NCI-H2196 treated with DMSO at 0.1 percent for 48 hours (cell line): ENCODE data around the gene AXIN1.
"Not testable (repeated sequence)": the region's sequence is repeated elsewhere in the genome, so short reads cannot be mapped to it uniquely, and the experiment has no call there.

ENCODE experiments used
- DNase-seq: peaks from one replicate; lab custom pipeline; 2025; ENCODE audit not compliant: unreplicated experiment; lab: John Stamatoyannopoulos, UW

Gene AXIN1

DNA sequence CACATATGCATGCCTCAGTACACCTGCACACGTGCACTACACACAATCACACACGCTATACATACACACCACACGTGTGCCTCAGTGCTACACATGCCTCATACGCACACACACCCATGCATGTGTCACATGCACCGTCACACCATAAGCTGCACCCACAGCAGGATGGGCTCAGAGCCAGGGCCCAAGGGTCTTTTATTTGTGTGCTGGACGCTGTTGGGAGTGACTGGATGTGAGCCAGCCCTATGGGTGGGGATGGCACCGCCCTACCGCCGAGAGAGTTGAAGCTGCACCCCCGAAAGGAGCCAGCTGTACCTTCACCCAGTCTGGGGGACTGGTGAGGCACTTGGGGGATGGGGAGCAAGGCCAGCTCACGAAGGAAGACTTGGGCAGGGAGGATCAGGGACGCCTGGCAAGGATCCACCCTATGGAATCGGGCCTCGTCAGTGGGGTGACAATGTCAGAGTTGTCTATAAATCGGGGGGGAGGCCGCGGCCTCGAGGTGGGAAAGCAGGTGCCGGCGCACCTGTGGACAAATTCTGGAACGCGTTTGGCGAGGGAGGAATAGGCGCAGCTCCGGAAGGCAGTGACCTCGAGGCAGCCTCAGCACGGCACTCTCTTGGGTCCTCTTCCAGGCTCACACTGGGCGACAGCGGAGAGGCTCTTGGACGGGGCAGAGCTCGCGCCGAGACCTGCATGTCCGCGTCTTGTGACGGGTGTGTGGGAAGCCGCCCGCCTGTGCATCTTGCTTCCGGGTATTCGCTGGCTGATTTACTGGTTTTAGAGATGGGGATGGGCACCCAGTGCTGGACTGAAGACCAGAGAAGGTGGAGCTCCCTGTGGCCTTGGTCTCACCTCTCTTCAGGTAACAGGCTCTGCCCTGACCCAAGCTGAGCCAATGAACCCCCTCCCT lies 84.1 kb downstream of the AXIN1 start:
- DNase-seq = no peak

DNA sequence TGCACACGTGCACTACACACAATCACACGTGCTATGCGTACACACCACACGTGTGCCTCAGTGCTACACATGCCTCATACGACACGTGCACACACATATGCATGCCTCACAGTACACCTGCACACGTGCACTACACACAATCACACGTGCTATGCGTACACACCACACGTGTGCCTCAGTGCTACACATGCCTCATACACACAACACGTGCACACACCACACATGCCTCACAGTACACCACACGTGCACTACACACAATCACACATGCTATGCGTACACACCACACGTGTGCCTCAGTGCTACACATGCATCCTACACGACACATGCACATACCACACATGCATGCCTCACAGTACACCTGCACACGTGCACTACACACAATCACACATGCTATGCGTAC lies 85.0 kb downstream of the AXIN1 start:
- not testable (repeated sequence) for DNase-seq

DNA sequence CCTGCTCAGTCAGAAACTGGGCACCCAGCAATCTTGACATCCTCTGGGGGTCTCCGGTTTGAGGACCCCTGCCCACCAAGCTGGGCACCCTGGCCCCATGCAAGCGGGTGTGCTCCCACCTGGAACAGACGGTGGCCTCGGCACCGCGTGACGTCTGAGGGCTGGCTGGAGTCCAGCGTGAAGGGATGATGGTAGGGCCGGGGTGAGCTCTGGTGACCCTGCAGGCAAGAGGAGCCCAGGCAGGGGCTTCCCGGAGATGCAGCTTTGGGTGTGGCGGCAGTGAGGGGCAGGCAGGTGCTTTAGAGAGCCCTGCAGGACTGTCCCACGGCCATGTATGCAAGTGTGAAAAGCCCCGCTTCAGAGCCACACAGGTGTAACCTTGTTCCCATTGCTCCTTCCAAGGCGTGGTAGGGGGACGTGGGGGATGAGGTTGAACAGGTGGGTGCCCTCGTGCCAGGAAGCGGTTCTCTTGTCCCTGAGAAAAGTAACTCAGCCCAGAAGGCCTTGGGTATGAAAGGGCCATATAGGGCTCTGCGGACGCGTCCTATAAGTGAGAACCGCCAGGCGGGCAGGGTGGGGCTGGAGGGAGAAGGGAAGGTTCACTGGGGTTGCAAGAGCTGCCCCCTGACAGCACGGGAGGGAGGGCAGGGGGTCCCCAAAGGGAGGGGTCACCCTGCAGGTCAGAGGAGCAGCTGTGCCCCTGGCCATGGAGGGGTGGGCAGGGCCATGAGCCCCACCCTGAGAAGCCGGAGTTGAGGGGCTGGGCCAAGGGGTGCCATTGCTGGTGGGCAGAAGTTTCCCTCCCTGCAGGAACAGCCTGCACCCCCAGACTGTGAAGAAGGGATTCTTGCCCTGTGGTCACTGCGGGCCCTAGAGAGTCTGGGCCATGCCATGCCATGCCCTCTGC lies 86.0 kb downstream of the AXIN1 start:
- no peak for DNase-seq

DNA sequence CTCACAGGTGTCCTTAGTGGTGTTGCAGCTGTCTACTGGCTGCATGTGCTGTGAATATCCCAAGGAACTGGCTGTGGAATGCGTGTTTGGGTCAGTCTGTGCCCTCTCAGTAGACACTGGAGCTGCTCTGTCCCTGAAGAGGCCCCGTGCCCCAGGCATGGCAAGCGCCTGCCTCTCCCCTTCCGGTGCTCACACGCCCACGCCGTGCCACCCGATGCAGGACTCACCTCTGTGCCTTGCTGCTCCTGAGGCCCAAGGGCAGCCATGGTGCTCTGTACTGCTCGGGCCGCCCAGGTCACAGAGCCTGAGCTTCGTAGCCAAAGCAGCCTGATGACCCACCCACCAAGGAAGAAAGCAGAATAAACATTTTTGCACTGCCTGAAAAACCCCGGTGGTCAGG lies 86.8 kb downstream of the AXIN1 start:
- no peak for DNase-seq

DNA sequence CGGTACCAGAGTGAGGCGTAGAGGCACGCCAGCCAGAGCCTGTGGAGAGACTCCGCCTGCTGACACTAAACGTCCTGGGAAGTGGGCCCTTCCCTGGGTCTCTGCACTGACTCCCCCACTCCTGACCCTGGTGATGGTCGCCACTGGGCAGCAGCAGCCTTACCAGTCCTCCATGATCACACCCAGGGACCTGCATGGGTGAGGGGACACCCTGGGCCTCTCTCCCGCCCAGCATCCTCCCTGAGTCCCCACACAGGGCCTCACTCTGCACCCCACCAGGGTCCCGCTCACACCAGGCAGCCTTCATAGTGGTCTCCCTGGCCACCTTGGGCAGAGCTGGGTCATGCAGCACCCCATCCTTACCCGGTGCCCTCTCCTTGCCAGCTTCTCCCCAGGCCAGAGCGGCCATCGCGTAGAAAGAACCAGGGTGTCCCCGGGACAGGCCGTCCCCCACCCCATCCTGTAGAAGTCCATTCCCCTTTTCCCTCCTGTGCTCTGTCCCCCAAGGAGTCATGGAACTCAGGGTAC lies 87.5 kb downstream of the AXIN1 start:
- DNase-seq = no peak

DNA sequence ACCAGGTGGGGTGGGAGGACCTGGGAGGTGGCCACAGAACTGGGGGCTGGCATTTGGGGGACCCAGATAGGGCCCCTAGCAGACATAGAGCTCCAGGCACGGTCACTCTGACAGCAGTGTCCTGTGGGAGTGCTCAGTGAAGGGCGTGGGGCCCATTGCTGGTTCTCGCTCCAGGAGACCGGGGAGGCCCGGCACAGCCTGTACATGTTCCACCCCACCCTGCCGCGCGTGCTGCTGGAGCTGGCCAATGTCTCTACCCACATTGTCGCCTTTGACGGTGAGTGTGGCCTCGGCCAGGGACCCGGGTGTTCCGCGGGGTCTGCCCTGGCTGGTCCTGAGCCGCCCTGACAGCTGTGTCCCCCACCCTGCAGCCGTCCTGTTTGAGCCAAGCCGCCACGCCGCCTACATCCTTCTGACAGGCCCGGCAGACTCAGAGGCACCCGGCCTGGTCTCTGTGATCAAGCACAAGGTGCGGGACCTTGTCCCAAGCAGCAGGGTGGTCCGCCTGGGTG lies 88.0 kb downstream of the AXIN1 start:
- no peak for DNase-seq

DNA sequence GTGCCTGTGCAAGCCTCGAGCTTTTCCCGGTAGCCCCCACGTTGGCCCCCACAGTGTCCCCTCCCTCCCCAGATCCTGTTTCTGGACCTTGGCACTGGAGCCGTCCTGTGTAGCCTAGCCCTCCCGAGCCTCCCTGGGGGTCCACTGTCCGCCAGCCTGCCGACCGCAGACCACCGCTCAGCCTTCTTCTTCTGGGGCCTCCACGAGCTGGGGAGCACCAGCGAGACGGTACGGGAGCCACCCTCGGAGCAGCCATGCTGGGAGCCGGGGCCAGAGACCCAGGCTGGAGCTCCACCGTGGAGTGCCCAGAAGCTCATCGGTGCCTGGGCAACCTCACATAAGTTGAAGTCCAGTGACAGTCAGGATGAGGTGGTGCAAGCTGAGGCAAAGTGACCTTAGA lies 88.6 kb downstream of the AXIN1 start:
- no peak for DNase-seq

DNA sequence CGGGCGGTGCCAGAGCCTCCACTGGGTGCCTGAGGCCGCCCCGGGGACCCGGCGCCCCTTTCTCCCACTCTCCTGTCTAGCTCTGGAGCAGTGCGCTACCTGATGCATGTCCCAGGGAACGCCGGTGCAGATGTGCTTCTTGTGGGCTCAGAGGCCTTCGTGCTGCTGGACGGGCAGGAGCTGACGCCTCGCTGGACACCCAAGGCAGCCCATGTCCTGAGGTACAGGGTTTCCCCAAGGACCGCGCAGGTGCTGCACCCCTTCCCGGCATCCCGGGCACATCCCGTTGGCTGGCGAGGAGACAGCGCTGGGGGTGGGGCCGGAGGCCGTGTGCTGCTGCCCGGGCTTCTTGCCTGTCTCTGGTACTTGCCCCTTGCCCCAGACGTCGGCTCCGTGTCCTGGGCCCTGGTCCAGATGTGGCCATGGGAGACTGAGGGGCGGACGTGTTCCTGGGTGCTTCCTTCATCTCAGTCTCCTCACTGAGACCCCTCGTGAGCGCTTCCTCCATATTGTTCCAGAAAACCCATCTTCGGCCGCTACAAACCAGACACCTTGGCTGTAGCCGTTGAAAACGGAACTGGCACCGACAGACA lies 89.2 kb downstream of the AXIN1 start:
- DNase-seq = no peak

DNA sequence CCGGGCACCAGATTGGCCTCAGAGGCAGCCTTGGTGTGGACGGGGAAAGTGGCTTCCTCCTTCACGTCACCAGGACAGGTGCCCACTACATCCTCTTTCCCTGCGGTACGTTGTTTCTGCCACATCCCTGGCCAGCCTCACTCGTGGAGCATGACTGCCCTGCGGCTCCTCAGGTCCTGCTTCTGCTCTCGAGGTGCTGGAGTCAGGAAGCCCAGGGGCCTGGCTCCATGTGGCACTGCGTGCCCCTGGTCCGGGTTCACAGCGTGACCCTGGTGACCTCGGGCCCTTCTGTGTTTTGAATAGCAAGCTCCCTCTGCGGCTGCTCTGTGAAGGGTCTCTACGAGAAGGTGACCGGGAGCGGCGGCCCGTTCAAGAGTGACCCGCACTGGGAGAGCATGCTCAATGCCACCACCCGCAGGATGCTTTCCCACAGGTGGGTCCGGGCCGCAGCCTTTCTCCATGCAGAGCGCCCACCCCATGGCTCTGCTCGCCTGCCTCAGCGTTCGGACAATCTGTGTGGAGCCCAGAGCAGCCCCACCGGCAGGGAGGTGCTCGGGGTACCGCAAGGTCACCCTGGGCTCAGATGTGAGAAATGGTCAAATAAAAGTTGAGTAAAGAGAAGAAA lies 90.3 kb downstream of the AXIN1 start:
- no peak for DNase-seq

DNA sequence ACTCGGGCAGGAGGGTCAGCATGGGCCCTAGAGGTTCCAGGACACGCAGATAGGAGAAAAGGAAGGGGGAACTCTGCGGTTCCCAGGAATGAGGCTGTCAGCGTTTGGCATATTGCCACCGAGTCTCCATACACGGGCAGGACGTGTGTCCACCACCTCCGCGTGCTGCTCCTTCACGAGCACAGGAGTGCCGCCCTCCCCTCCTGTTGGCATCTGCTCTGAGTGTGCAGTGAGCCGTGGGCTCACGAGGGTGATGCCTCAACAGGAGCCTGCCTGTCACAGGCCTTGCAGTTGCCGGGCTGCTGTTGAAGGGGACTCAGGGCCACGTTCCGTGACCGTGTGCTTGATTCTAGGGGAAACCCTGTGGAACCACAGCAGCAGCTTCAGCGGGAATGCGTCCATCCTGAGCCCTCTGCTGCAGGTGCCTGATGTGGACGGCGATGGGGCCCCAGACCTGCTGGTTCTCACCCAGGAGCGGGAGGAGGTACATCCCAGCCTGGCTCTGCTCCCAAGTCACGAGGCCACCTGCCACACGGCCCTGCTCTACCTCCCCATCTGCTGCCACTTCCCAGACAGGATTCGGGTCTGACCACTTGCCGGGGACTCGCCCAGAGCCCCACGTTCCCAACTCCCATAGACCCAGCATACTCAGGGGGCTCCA lies 91.4 kb downstream of the AXIN1 start:
- no peak for DNase-seq

DNA sequence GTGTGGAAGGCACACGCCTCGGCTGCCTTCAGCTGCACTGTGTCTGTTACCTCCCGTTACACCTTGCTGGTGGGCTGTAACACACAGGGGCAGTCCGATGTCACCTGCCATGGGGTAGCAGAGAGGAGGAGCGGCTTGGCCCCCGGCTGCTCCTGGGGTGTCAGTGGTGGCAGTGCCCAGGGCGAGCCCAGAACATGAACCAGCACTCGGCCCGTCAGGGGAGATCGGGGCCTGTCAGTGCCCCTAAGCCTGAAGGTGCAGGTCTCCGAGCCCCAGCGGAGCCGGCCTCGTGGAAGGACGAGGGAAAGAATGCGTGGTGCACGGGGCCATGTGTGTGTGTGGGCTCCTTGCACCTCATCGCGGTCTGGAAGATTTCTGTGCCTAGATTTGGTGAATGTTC lies 92.2 kb downstream of the AXIN1 start:
- DNase-seq = no peak

DNA sequence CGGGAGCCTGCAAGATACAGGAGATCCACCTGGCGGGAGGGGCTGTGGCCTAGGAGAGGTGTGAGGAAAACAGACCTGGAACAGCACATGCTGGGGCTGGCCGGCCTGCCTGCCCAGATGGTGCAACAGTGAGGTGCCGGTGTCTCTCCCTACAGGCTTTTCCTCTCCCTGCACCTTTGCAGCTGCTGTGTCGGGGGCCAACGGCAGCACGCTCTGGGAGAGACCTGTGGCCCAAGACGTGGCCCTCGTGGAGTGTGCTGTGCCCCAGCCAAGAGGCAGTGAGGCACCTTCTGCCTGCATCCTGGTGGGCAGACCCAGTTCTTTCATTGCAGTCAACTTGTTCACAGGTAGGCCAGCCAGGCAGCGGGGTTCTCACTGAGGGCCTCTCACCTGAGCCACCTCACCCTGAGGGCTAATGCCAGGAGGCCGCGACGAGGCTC lies 92.7 kb downstream of the AXIN1 start:
- no peak for DNase-seq

DNA sequence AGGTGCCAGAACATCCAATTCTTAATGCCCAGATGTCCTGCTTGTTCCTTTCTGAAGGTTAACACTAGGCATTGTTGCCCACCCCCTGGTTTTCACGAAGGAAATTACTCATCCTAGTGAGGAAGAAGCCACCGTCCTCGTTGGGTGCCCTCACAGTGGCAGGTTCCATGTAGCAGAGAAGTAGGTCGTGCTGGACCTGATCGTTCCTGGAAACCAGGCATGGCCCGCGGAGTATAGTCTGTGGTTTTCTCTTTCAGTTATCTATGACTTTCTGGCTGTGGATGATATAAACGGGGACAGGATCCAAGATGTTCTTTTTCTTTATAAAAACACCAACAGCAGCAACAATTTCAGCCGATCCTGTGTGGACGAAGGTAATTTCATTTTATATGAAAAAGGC lies 93.3 kb downstream of the AXIN1 start:
- no peak for DNase-seq

DNA sequence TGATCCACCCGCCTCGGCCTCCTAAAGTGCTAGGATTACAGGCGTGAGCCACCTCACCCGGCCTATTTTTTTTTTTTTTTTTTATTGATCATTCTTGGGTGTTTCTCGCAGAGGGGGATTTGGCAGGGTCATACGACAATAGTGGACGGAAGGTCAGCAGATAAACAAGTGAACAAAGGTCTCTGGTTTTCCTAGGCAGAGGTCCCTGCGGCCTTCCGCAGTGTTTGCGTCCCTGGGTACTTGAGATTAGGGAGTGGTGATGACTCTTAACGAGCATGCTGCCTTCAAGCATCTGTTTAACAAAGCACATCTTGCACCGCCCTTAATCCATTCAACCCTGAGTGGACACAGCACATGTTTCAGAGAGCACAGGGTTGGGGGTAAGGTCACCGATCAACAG lies 94.4 kb downstream of the AXIN1 start:
- DNase-seq = not testable (repeated sequence)

DNA sequence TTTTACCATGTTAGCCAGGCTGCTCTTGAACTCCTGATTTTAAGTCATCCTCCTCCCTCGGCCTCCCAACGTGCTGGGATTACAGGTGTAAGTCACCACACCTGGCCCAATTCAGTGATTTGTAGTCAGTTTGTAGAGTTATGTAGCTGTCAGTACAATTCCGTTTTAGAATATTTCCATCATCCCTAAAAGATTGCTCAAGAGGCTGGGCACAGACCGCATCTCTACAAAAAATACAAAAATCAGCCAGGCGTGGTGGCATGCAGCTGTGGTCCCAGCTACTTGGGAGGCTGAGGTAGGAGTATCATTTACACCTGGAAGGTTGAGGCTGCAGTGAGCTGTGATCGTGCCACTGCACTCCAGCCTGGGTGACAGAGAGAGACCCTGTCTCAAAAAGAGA lies 97.3 kb downstream of the AXIN1 start:
- DNase-seq = no peak

DNA sequence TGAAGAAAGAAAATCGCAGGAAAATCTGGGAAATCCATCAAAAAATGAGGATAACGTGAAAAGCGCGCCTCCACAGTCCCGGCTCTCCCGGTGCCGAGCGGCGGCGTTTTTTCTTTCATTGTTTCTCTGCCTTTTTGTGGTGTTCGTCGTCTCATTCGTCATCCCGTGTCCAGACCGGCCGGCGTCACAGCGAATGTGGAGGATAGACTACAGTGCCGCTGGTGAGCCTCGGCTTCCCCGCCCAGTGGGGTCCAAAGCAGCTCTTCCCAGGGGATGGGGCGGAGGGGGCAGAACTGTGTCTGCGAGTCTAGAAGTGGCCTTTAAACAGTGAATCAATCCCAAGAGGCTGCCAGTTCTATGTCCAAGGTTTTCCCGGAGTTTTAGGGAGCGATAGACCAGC lies 98.1 kb downstream of the AXIN1 start:
- DNase-seq = no peak

DNA sequence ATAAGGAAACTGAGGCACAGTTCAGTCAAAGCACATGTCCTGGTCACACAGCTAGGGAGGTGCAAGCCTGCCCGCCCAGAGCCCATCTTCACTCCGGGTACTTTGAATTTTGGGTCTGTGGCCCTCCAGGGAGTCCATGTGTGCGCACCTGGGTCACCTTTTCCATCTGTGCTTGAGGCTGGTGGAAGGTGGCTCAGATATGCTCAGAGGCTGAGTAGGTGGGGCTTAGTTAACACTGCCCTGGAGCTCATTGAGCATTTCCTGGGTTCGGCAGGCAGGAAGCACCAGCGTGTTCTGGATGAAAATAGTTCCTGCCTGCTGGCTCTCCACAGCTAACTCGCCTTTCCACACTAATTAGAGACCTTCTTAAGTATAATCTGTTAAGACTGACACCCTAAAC lies 98.7 kb downstream of the AXIN1 start:
- no peak for DNase-seq

DNA sequence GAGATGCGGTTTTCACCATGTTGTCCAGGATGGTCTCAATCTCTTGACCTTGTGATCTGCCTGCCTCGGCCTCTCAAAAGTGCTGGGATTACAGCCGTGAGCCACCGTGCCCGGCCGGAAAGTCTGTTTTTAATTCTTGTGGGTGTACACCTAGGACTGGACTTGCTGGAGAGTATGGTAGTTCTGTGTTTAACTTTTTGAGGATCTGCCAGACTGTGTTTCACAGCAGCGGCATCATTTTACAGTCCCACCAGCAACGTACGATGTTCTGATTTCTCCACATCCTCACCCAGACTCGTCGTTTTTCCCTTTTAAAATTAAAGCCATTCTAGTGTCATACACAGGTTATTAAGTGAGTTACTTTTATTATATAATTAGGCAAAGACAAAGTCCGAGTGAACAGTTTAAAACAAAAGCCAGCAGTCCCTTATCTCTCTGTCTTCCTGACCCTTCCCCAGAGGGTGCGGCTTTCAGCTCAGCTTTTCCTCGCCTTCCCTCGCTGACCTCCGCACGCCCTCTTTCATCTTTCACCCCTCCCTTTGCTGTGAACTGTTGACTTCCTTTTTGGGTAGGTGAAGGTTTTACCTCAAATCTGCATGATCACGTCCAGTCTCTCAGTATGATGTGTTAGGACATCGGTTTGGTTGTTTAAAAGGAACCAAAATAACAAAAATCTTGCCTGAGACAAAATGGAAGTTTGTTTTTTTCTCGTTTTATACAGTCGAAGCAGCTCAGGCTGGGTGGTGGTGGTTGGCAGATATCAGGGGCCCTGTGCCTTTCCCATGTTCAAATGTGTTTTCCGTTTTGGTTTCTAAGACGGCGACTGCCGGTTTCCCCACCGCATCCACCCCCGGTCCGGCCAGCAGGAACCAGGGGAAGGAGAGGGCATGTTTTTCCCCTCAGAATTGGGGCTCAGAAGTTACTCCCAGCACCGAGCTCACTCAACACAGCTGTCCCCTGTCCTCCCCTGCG lies 99.9 kb downstream of the AXIN1 start:
- no peak for DNase-seq

DNA sequence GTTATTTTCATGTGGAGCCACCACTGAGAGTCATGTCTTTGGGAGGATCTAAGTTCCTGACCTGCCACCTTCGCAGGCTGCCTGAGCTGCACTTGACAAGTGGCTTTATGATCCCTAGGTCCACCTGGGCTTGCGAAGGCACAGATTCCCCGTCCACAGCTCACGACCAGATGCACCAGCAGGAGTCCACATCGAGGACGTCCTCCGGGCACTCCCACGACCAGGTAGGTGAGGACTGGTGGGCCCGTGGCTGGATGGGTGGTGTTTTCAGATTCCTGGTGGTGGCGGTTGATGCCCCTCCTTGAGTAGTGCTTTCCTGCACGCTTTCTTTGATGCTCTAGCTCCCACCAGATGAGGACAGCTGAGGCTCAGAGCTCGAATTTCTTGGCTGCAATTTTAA lies 103.1 kb downstream of the AXIN1 start:
- no peak for DNase-seq
